ENCODE results near the gene EPAS1. TPM values are rescaled to one million over a fixed set of nuclear protein-coding genes. Genes with fewer than 3 reads are reported as not detected.
A peak's percentile ranks its signal among the peaks of the same experiment; 100 is the strongest.

EPAS1 gene
- total and polyA plus RNA-seq, 2 of the 13 experiments (the other 11 are each of a cell fraction or from before 2014, with no cell fraction given), result 47.1 to 182 TPM

DNA sequence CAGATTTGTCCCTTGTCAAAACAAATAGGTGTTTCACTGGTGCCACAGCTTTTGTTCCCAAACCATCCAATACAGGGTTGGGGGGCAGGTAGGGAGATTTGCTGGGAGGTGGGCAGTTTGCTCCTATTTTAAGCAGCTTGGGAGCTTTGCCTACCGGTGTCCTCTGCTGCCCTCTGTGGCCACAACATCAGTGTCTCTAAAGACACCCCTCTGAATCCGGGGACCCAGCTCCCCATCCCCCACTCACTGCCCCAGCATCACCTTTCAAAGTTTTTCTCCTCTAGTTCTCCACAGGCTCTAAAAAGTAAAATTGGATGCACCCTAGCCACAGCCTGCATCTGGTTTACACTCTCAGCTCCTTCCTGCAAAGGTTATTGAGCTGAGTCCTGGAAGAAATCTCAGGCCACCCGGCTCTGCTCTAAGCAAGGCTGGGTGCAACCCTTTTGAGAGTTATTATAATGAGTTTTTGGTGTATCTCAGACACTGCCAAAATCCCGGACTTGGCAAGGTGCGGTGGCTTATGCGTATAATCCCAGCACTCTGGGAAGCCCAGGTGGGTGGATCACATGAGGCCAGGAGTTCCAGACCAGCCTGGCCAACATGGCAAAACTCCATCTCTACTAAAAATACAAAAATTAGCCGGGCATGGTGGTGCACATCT lies 2.9 kb upstream of the EPAS1 start (continued):
- no peak for TF ChIP-seq CREB1 (IDR thresholded peaks at IDR 0.05)
- no peak for TF ChIP-seq CREB1 (CRISPR knock-in tag; IDR thresholded peaks at IDR 0.05)
- TF ChIP-seq SP140L (CRISPR knock-in tag; IDR thresholded peaks at IDR 0.05; ENCODE audit: borderline replicate concordance), result no peak
- TF ChIP-seq SP5 (CRISPR knock-in tag; IDR thresholded peaks at IDR 0.05; ENCODE audit: borderline replicate concordance, low read depth), result no peak
- no peak for TF ChIP-seq ZNF674 (CRISPR knock-in tag; IDR thresholded peaks at IDR 0.05; ENCODE audit: low read depth)
- TF ChIP-seq, protein P1, sequence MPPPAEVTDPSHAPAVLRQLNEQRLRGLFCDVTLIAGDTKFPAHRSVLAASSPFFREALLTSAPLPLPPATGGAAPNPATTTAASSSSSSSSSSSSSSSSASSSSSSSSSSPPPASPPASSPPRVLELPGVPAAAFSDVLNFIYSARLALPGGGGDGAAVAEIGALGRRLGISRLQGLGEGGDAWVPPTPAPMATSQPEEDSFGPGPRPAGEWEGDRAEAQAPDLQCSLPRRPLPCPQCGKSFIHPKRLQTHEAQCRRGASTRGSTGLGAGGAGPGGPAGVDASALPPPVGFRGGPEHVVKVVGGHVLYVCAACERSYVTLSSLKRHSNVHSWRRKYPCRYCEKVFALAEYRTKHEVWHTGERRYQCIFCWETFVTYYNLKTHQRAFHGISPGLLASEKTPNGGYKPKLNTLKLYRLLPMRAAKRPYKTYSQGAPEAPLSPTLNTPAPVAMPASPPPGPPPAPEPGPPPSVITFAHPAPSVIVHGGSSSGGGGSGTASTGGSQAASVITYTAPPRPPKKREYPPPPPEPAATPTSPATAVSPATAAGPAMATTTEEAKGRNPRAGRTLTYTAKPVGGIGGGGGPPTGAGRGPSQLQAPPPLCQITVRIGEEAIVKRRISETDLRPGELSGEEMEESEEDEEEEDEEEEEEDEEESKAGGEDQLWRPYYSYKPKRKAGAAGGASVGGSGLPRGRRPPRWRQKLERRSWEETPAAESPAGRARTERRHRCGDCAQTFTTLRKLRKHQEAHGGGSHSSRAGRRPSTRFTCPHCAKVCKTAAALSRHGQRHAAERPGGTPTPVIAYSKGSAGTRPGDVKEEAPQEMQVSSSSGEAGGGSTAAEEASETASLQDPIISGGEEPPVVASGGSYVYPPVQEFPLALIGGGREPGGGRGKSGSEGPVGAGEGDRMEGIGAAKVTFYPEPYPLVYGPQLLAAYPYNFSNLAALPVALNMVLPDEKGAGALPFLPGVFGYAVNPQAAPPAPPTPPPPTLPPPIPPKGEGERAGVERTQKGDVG (CRISPR knock-in tag; IDR thresholded peaks at IDR 0.05; ENCODE audit: borderline replicate concordance), result no peak
- TF ChIP-seq EP300 (IDR thresholded peaks at IDR 0.05; ENCODE audit: low read depth in 2 of 2, low read length in 2 of 2), result no peak
- TF ChIP-seq EP300 (CRISPR knock-in tag; IDR thresholded peaks at IDR 0.05; ENCODE audit: borderline replicate concordance), result no peak
- no peak for TF ChIP-seq GZF1 (CRISPR knock-in tag; IDR thresholded peaks at IDR 0.05)
- TF ChIP-seq SMARCE1 (IDR thresholded peaks at IDR 0.05; ENCODE audit: borderline replicate concordance), result no peak
- TF ChIP-seq SAP130 (CRISPR knock-in tag; IDR thresholded peaks at IDR 0.05; ENCODE audit: low read depth), result 0 out of 2 replicates have a peak, but pooled peaks have one; percentile 13
- no peak for TF ChIP-seq ZNF335 (CRISPR knock-in tag; IDR thresholded peaks at IDR 0.05)
- TF ChIP-seq ISX (CRISPR knock-in tag; conservative IDR thresholded peaks at IDR 0.05), result no peak
- TF ChIP-seq HCFC1 (IDR thresholded peaks at IDR 0.05; ENCODE audit: low read depth, low read length), result no peak
- TF ChIP-seq ZNF619 (CRISPR knock-in tag; IDR thresholded peaks at IDR 0.05), result 0 out of 2 replicates have a peak, but pooled peaks have one; percentile 40
- no peak for TF ChIP-seq PBX2 (CRISPR knock-in tag; IDR thresholded peaks at IDR 0.05)
- TF ChIP-seq ZNF746 (CRISPR knock-in tag; IDR thresholded peaks at IDR 0.05), result no peak
- no peak for TF ChIP-seq SIX4 (CRISPR knock-in tag; IDR thresholded peaks at IDR 0.05)
- no peak for TF ChIP-seq GATA4 (IDR thresholded peaks at IDR 0.05; ENCODE audit: borderline replicate concordance, low read depth)
- no peak for TF ChIP-seq ZNF670 (CRISPR knock-in tag; IDR thresholded peaks at IDR 0.05; ENCODE audit: borderline replicate concordance)
- TF ChIP-seq ZNF326 (CRISPR knock-in tag; IDR thresholded peaks at IDR 0.05; ENCODE audit: borderline replicate concordance), result no peak
- TF ChIP-seq, protein P2, sequence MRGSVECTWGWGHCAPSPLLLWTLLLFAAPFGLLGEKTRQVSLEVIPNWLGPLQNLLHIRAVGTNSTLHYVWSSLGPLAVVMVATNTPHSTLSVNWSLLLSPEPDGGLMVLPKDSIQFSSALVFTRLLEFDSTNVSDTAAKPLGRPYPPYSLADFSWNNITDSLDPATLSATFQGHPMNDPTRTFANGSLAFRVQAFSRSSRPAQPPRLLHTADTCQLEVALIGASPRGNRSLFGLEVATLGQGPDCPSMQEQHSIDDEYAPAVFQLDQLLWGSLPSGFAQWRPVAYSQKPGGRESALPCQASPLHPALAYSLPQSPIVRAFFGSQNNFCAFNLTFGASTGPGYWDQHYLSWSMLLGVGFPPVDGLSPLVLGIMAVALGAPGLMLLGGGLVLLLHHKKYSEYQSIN (CRISPR knock-in tag; IDR thresholded peaks at IDR 0.05; ENCODE audit: borderline replicate concordance), result no peak
- no peak for TF ChIP-seq ZBTB26 (CRISPR knock-in tag; IDR thresholded peaks at IDR 0.05; ENCODE audit: borderline replicate concordance)
- TF ChIP-seq ZNF878 (CRISPR knock-in tag; IDR thresholded peaks at IDR 0.05), result no peak
